Measurements from ENCODE around the gene JUNB. TPM values are rescaled to one million over a fixed set of nuclear protein-coding genes. Genes with fewer than 3 reads are reported as not detected.

JUNB gene
- total and polyA plus RNA-seq, 10 donors, result 57.5 to 363 (median 169) TPM

- no peak for TF ChIP-seq POLR2A (IDR thresholded peaks at IDR 0.05)
- TF ChIP-seq POLR2AphosphoS5 (IDR thresholded peaks at IDR 0.05), result no peak
- TF ChIP-seq, protein P1, sequence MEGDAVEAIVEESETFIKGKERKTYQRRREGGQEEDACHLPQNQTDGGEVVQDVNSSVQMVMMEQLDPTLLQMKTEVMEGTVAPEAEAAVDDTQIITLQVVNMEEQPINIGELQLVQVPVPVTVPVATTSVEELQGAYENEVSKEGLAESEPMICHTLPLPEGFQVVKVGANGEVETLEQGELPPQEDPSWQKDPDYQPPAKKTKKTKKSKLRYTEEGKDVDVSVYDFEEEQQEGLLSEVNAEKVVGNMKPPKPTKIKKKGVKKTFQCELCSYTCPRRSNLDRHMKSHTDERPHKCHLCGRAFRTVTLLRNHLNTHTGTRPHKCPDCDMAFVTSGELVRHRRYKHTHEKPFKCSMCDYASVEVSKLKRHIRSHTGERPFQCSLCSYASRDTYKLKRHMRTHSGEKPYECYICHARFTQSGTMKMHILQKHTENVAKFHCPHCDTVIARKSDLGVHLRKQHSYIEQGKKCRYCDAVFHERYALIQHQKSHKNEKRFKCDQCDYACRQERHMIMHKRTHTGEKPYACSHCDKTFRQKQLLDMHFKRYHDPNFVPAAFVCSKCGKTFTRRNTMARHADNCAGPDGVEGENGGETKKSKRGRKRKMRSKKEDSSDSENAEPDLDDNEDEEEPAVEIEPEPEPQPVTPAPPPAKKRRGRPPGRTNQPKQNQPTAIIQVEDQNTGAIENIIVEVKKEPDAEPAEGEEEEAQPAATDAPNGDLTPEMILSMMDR (IDR thresholded peaks at IDR 0.05 in 8 of 11, conservative IDR thresholded peaks at IDR 0.05 in 3 of 11), result no peak
- Histone ChIP-seq H3K9me3 (no peaks in the 10 kb centered on the region), H3K4me1 (peaks cover 0 to 21% (median 12%) of the 10 kb centered on the region in 6 donors), H3K27ac (no peak overlapping the region), H3K36me3 (no peaks in the 10 kb centered on the region), H3K27me3 (replicated peaks in 1 of 7) (peaks cover 0 to 76% (median 0%) of the 10 kb centered on the region in 7 donors), H3K4me3 (no peak overlapping the region)
- intact Hi-C loops (cut with DNase I; ENCODE audit: low total_unique reads), result loop anchor here (5.0 kb wide), 1 partner anchor 37 kb away; no protein-coding TSS in a partner anchor
- 66 to 81% (median 80%) methylated on average over 45 to 50 of the region's 50 CpGs for WGBS, 5 donors
- DNase-seq, result no peak
Observed at GRCh38 chr19:12754465-12755196, 36.7 kb upstream of the JUNB start.

DNA sequence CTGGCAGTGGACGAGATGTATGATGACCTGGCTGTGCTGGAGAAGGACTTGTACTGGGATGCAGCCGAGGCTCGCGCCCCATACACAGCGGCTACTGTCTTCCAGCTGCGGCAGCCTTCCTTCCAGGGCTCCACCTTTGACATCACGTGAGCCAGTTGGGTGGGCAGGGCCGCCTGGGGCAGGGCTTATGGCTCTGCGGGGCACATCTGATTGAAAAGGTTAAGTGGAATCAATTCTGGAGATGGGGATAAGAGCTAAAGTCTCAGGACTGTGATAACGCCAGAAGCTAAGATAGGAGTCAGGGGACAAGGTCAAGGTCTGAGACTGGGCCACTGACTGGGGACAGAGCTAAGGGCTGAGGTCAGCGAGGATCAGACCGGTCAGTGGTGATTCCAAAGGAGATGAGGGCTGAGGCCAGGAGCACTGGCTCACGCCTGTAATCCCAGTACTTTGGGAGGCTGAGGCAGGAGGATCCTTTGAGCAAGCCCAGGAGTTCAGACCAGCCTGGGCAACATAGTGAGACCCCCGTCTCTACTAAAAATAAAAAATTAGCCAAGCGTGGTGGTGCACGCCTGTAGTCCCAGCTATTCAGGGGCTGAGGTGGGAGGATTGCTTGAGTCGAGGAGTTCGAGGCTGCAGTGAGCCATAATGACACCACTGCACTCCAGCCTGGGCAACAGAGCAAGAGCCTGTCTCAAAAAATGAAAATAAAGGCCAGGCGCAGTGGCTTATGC, 35.0 kb upstream of the JUNB start:
- H3K27ac ChIP-seq, result no peak overlapping the region
- 80 to 87% (median 83%) methylated on average over 19 of the region's 19 CpGs for WGBS, 5 donors
- TF ChIP-seq POLR2A (IDR thresholded peaks at IDR 0.05) (no peak), POLR2AphosphoS5 (IDR thresholded peaks at IDR 0.05) (no peak)
- TF ChIP-seq, protein P1 (IDR thresholded peaks at IDR 0.05 in 8 of 11, conservative IDR thresholded peaks at IDR 0.05 in 3 of 11), result no peak
- peaks cover 0 to 65% (median 0%) of the 10 kb centered on the region in 7 donors for H3K27me3 ChIP-seq (replicated peaks in 1 of 7)
- no peaks in the 10 kb centered on the region for H3K36me3 ChIP-seq
- H3K4me3 ChIP-seq, result no peak overlapping the region
- intact Hi-C loops (cut with DNase I; ENCODE audit: low total_unique reads), result loop anchor here (5.0 kb wide), 1 partner anchor 39 kb away; no protein-coding TSS in a partner anchor
- no peaks in the 10 kb centered on the region for H3K9me3 ChIP-seq
- DNase-seq, result no peak
- peaks cover 0 to 22% (median 15%) of the 10 kb centered on the region in 6 donors for H3K4me1 ChIP-seq

DNA sequence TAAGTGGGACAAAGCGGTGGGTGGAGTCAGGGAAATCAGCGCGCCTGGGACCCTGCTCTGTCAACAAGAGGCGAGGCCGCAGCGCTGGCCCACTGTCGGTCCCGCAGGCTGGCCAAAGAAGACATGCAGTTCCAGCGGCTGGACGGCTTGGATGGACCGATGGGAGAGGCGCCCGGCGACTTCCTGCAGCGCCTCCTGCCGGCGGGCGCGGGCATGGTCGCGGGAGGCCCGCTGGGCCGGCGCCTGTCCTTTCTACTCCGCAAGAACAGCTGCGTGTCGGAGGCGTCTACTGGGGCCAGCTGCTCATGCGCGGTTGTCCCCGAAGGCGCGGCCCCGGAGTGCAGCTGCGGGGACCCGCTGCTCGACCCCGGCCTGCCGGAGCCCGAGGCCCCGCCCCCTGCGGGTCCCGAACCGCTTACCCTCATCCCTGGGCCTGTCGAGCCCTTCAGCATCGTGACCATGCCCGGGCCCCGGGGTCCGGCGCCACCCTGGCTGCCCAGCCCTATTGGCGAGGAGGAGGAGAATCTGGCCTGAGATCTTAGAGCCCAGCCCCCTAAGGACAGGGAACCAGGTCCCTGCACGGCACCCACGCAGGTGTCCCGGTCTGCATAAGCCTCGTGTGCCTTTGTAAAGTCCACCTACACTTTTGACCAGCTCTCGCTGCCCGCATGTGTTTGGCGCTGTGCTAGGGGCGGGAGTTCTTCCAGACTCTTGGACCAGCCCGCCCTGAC, 33.6 kb upstream of the JUNB start:
- Histone ChIP-seq H3K27me3 (replicated peaks in 1 of 7) (peaks cover 0 to 52% (median 0%) of the 10 kb centered on the region in 7 donors), H3K27ac (peak overlapping the region in 4 of 8 donors; percentile 7 to 50 (median 40)), H3K36me3 (peaks cover 0 to 4% (median 0%) of the 10 kb centered on the region in 6 donors)

More for the DNA sequence above, 33.6 kb upstream of the JUNB start:
- 10 to 18% (median 10%) methylated on average over 43 to 60 of the region's 60 CpGs for WGBS, 5 donors
- DNase-seq, result peak; percentile 92
- Histone ChIP-seq H3K4me1 (peaks cover 0 to 22% (median 15%) of the 10 kb centered on the region in 6 donors), H3K4me3 (peak overlapping the region in 7 of 8 donors; percentile 16 to 64 (median 29)), H3K9me3 (no peaks in the 10 kb centered on the region)
- intact Hi-C loops (cut with DNase I; ENCODE audit: low total_unique reads), result loop anchor here (5.0 kb wide), 1 partner anchor 40 kb away; no protein-coding TSS in a partner anchor
- TF ChIP-seq POLR2A (IDR thresholded peaks at IDR 0.05), result no peak
- TF ChIP-seq, protein P1 (IDR thresholded peaks at IDR 0.05 in 8 of 11, conservative IDR thresholded peaks at IDR 0.05 in 3 of 11), result peak; percentile 74 to 97 (median 94)
- TF ChIP-seq POLR2AphosphoS5 (IDR thresholded peaks at IDR 0.05), result peak; percentile 15 to 72 (median 31)
